OCI-LY7 (cell line): ENCODE measurements around the gene ZMYND19. TPM values are rescaled to one million over a fixed set of nuclear protein-coding genes. Genes with fewer than 3 reads are reported as not detected.
A peak's percentile ranks its signal among the peaks of the same experiment; 100 is the strongest.

ENCODE experiments used
- BruUV-seq: library from RNA; stranded (reverse); fragments of 400-500 nt; replicated peaks from 2 replicates; lab custom pipeline; 2021; lab: Mats Ljungman, UMichigan
- CTCF ChIA-PET: fragments of 300-600 bp; sonication (Branson Sonifier 250); formaldehyde crosslinking; loops from one replicate; lab custom pipeline; 2022; ENCODE audit warnings: antibody characterized with exemption; ENCODE audit not compliant: unreplicated experiment; lab: Charles Lee
- POLR2A ChIA-PET: fragments of 300-600 bp; sonication (Branson Sonifier 250); formaldehyde crosslinking; loops from one replicate; lab custom pipeline; 2022; ENCODE audit warnings: antibody characterized with exemption; lab: Charles Lee
- DNase-seq: peaks from one replicate; pipeline ENCODE4 v3.0.0-alpha.2; 2015; ENCODE audit warnings: low spot score
- H2AFZ ChIP-seq: fragments of 200-600 bp; sonication (generic), shearing (Covaris generic); 2 replicates; pipeline ENCODE4 v1.6.1; 2014; ENCODE audit warnings: mild to moderate bottlenecking, antibody characterized with exemption, low read length, moderate library complexity
- H3K27ac ChIP-seq: fragments of 200-600 bp; sonication (generic); 2 replicates; pipeline ENCODE4 v1.5.1; 2014; ENCODE audit warnings: mixed run types, low read depth, mild to moderate bottlenecking, moderate library complexity, low read length, inconsistent platforms; ENCODE audit not compliant: poor library complexity, severe bottlenecking
- H3K36me3 ChIP-seq: fragments of 200-600 bp; sonication (generic); 2 replicates; pipeline ENCODE4 v1.6.1; 2014; ENCODE audit warnings: mild to moderate bottlenecking, antibody characterized with exemption, low read length, moderate library complexity, mixed read lengths; ENCODE audit not compliant: insufficient read depth
- H3K4me1 ChIP-seq: fragments of 200-600 bp; sonication (generic); 2 replicates; pipeline ENCODE4 v1.5.1; 2014; ENCODE audit warnings: mild to moderate bottlenecking, low read length; ENCODE audit not compliant: insufficient read depth, poor library complexity, severe bottlenecking
- H3K4me2 ChIP-seq: fragments of 200-600 bp; sonication (generic); 2 replicates; pipeline ENCODE4 v1.6.1; 2014; ENCODE audit warnings: mild to moderate bottlenecking, low read length
- H3K4me3 ChIP-seq: fragments of 200-600 bp; sonication (generic); 2 replicates; pipeline ENCODE4 v1.5.1; 2014; ENCODE audit warnings: mild to moderate bottlenecking, low read depth, low read length; ENCODE audit not compliant: poor library complexity, severe bottlenecking
- H3K79me2 ChIP-seq: fragments of 200-600 bp; sonication (generic); 2 replicates; pipeline ENCODE4 v1.6.1; 2016; ENCODE audit warnings: low read depth, mild to moderate bottlenecking, low read length, moderate library complexity, mixed read lengths; ENCODE audit not compliant: insufficient read depth
- H3K9me2 ChIP-seq: fragments of 200-600 bp; sonication (generic); 2 replicates; pipeline ENCODE4 v1.6.1; 2016; ENCODE audit warnings: mild to moderate bottlenecking, low read length, mixed read lengths; ENCODE audit not compliant: insufficient read depth
- H3K9me3 ChIP-seq: fragments of 200-600 bp; sonication (generic); 2 replicates; pipeline ENCODE4 v1.6.1; 2014; ENCODE audit warnings: mild to moderate bottlenecking, mixed run types, low read length, mixed read lengths
- H4K20me1 ChIP-seq: fragments of 200-600 bp; sonication (generic); 2 replicates; pipeline ENCODE4 v1.6.1; 2014; ENCODE audit warnings: mild to moderate bottlenecking, antibody characterized with exemption, low read length, moderate library complexity, mixed read lengths; ENCODE audit not compliant: insufficient read depth
- EZH2phosphoT487 ChIP-seq: fragments of 200-600 bp; sonication (generic); IDR thresholded peaks from 2 replicates; pipeline ENCODE4 v1.6.1; 2018; ENCODE audit warnings: low read depth, borderline replicate concordance, mild to moderate bottlenecking, mixed run types, antibody characterized with exemption, low read length, moderate library complexity, mixed read lengths
- intact Hi-C: fragments of 100-400 bp; cut with micrococcal nuclease; formaldehyde crosslinking; loops from one replicate; pipeline ENCODE4 v1.10.0; 2022; ENCODE audit not compliant: unreplicated experiment
- total RNA-seq, 2 experiments: library from RNA; depleted of rRNA in 1 of 2; stranded (reverse); fragments of >200 nt in 1 of 2; shearing (Covaris generic) in 1 of 2; gene quantifications; 2 replicates each; pipeline ENCODE4 v1.2.3, GENCODE V29; 2014 to 2022
- TF ChIP-seq, protein P1 (sequence below): fragments of 200-600 bp; sonication (generic); conservative IDR thresholded peaks from 2 replicates; pipeline ENCODE4 v1.5.1; 2014; ENCODE audit warnings: mild to moderate bottlenecking, antibody characterized with exemption, low read length, moderate library complexity, mixed read lengths

Gene ZMYND19
- total RNA-seq, 2 experiments from 2014 or later: 48.4 to 65.8 TPM

DNA sequence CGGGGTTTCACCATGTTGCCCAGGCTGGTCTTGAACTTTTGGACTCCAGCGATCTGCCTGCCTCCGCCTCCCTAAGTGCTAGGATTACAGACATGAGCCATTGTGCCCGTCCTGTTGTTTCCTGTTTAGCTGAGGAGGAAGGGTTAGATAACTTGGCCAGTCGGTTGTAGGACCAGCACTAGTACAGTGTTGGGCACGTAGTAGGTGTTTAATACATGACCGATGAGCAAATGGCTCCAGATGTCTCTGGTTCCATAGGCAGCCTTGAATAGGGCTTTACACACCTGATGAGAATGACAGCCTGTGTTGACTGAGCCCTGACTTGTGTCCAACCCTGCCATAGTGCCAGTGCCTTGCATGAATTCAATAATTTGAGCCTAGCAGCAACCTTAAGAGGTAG lies 30.3 kb upstream of the ZMYND19 start:
- CTCF ChIA-PET: interaction anchor here (0.6 to 0.9 kb wide), 2 partner anchors 48 to 50 kb away, joined by 3 to 4 read pairs; no protein-coding TSS in a partner anchor
- TF ChIP-seq, protein P1, sequence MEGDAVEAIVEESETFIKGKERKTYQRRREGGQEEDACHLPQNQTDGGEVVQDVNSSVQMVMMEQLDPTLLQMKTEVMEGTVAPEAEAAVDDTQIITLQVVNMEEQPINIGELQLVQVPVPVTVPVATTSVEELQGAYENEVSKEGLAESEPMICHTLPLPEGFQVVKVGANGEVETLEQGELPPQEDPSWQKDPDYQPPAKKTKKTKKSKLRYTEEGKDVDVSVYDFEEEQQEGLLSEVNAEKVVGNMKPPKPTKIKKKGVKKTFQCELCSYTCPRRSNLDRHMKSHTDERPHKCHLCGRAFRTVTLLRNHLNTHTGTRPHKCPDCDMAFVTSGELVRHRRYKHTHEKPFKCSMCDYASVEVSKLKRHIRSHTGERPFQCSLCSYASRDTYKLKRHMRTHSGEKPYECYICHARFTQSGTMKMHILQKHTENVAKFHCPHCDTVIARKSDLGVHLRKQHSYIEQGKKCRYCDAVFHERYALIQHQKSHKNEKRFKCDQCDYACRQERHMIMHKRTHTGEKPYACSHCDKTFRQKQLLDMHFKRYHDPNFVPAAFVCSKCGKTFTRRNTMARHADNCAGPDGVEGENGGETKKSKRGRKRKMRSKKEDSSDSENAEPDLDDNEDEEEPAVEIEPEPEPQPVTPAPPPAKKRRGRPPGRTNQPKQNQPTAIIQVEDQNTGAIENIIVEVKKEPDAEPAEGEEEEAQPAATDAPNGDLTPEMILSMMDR: no peak
- Histone ChIP-seq H3K4me1 (peaks cover 66% of the 10 kb centered on the region), H3K4me3 (peak overlapping the region; percentile 94), H3K36me3 (peaks cover 67% of the 10 kb centered on the region), H3K4me2 (peak overlapping the region; percentile 95), H4K20me1 (peaks cover 10% of the 10 kb centered on the region; the same call in 1 of the 2 replicates), H3K9me2 (no peaks in the 10 kb centered on the region), H2AFZ (no peak overlapping the region), H3K27ac (peak overlapping the region; percentile 81), H3K79me2 (peaks cover 87% of the 10 kb centered on the region), H3K9me3 (no peaks in the 10 kb centered on the region)
- POLR2A ChIA-PET: interaction anchor here (1.0 to 1.3 kb wide), 2 partner anchors 44 to 45 kb away, joined by 4 read pairs; no protein-coding TSS in a partner anchor
- BruUV-seq: no TSS peak
- DNase-seq: peak; percentile 41
- intact Hi-C loops: loop anchor here (2.0 kb wide), 1 partner anchor 46 kb away; no protein-coding TSS in a partner anchor

DNA sequence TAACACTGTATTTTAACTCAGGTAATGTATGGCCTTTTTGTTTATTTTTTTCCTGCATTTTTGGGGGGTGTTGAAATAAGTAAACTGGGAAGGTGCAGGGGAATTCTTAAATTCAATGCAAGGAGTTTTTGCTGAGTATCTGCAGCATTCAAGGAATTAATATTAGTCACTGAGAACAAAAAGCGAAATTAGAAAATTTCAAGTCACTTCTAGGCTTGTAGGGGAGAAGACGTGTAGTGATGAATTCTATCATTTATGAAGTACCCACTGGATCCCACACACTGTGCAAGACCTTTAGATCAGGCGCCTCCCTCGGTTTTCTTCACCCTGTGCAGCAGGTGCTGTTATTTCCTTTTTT lies 29.7 kb upstream of the ZMYND19 start:
- peak overlapping the region; percentile 94 for H3K4me3 ChIP-seq
- no peaks in the 10 kb centered on the region for H3K9me2 ChIP-seq
- no peaks in the 10 kb centered on the region for H3K9me3 ChIP-seq
- H2AFZ ChIP-seq: no peak overlapping the region
- ChIA-PET POLR2A (interaction anchor here (1.8 to 2.2 kb wide), 2 partner anchors 8 to 44 kb away, joined by 7 to 10 read pairs; no protein-coding TSS in a partner anchor), CTCF (no interaction called here)
- peaks cover 61% of the 10 kb centered on the region for H3K4me1 ChIP-seq
- H3K27ac ChIP-seq: peak overlapping the region; percentile 81
- peaks cover 10% of the 10 kb centered on the region; the same call in 1 of the 2 replicates for H4K20me1 ChIP-seq
- peaks cover 70% of the 10 kb centered on the region for H3K36me3 ChIP-seq
- TF ChIP-seq, protein P1: no peak
- TF ChIP-seq EZH2phosphoT487: no peak
- DNase-seq: peak; percentile 38
- intact Hi-C loops: loop anchor here (2.0 kb wide), 1 partner anchor 47 kb away; no protein-coding TSS in a partner anchor
- TSS peak; percentile 78 for BruUV-seq
- H3K79me2 ChIP-seq: peaks cover 82% of the 10 kb centered on the region
- H3K4me2 ChIP-seq: peak overlapping the region; percentile 95
